Mesothelial cell of epicardium (in vitro differentiated cells): ENCODE results near the gene PGAM1. TPM values are rescaled to one million over a fixed set of nuclear protein-coding genes. Genes with fewer than 3 reads are reported as not detected.

ENCODE experiments used
- DNase-seq, 2 experiments: peaks; one replicate each; pipeline ENCODE4 v3.0.0; 2021; ENCODE audit warnings: low spot score in 2 of 2; ENCODE audit not compliant: unreplicated experiment in 2 of 2
- H3K27ac Mint-ChIP-seq: 2 replicates; pipeline ENCODE4 v1.8.0; 2021; ENCODE audit warnings: mixed read lengths
- H3K27me3 Mint-ChIP-seq: 2 replicates; pipeline ENCODE4 v1.8.0; 2021; ENCODE audit warnings: low read depth, mixed read lengths
- H3K36me3 Mint-ChIP-seq: 2 replicates; pipeline ENCODE4 v1.8.0; 2021; ENCODE audit warnings: mixed read lengths
- H3K4me1 Mint-ChIP-seq: 2 replicates; pipeline ENCODE4 v1.8.0; 2021; ENCODE audit warnings: mixed read lengths
- H3K4me3 Mint-ChIP-seq: 2 replicates; pipeline ENCODE4 v1.8.0; 2021; ENCODE audit warnings: mild to moderate bottlenecking, moderate library complexity, mixed read lengths
- H3K9me3 Mint-ChIP-seq: 2 replicates; pipeline ENCODE4 v1.8.0; 2021; ENCODE audit warnings: mixed read lengths
- total RNA-seq: library from RNA; stranded (reverse); gene quantifications from 3 replicates; pipeline ENCODE4 v1.2.1, GENCODE V29; 2021
- TF ChIP-seq, protein P1 (sequence below): fragments of 200-600 bp; sonication (generic); IDR thresholded peaks from one replicate; pipeline ENCODE4 v1.5.0; 2021; ENCODE audit warnings: antibody characterized with exemption; ENCODE audit not compliant: unreplicated experiment

Gene PGAM1
- total RNA-seq, 1 donor from 2014 or later = 188 TPM

DNA sequence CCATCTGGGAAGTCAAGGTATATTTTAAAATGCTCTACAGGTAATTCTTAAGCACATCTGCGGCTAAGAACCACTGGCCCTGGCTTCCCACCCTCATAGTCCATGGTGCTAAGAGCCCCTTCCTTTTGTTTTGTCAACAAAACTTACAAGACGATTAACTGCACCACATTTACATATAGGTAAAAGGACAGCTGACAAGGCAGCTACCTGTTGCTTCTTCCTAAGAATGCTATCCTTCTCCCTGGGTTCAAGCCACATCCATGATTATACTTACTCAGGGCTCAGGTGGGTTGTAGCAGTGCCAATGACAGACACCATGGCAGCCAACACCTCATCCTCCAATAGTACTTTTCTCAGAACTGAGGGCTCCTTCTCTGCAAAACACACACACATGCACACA lies 36.3 kb downstream of the PGAM1 start:
- no peak for DNase-seq
- H3K4me3 Mint-ChIP-seq = no peak overlapping the region
- no peaks in the 10 kb centered on the region for H3K27me3 Mint-ChIP-seq
- H3K36me3 Mint-ChIP-seq = peaks cover 36% of the 10 kb centered on the region
- no peak overlapping the region for H3K27ac Mint-ChIP-seq
- no peaks in the 10 kb centered on the region for H3K4me1 Mint-ChIP-seq
- no peaks in the 10 kb centered on the region for H3K9me3 Mint-ChIP-seq
- TF ChIP-seq, protein P1, sequence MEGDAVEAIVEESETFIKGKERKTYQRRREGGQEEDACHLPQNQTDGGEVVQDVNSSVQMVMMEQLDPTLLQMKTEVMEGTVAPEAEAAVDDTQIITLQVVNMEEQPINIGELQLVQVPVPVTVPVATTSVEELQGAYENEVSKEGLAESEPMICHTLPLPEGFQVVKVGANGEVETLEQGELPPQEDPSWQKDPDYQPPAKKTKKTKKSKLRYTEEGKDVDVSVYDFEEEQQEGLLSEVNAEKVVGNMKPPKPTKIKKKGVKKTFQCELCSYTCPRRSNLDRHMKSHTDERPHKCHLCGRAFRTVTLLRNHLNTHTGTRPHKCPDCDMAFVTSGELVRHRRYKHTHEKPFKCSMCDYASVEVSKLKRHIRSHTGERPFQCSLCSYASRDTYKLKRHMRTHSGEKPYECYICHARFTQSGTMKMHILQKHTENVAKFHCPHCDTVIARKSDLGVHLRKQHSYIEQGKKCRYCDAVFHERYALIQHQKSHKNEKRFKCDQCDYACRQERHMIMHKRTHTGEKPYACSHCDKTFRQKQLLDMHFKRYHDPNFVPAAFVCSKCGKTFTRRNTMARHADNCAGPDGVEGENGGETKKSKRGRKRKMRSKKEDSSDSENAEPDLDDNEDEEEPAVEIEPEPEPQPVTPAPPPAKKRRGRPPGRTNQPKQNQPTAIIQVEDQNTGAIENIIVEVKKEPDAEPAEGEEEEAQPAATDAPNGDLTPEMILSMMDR = no peak

DNA sequence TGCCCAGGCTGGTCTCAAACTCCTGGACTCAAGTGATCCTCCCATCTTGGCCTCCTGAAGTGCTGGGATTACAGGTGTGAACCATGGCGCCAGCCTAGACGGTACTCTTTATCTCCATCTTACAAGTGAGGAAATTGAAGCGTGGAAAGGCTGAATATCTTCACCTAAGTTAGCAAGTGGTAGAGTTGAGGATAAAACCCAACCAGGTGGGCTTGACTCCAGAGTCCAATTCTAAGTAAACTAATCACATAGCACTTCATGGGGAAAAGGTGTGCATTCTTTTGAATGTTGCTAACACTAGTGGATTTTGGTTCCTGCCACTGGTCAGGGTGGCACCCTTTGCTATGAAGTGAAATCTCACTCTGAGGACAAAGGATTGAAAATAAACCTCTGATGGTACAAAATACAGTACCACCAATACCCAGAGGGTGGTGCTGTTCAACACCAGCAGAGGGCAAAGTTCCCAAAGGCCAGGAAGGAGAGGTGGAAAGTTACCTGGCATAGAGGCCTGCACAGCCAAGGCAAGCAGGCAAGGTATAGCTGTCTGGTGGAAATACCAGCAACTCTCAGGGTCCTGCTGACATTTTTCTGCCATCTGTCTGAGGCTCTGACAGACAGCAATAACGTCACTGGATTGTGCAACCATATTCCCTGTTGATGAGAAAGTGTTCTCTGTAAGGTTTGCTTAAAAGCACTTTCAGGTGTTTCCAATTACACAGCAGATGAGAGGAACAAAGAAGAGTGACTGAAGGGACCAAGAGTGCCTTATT lies 37.6 kb downstream of the PGAM1 start:
- H3K4me1 Mint-ChIP-seq = no peaks in the 10 kb centered on the region
- H3K9me3 Mint-ChIP-seq = no peaks in the 10 kb centered on the region
- H3K27ac Mint-ChIP-seq = peak overlapping the region; percentile 74
- H3K4me3 Mint-ChIP-seq = no peak overlapping the region
- peak in 1 of 2 experiments; percentile 42 for DNase-seq
- H3K36me3 Mint-ChIP-seq = peaks cover 30% of the 10 kb centered on the region
- TF ChIP-seq, protein P1 = peak; percentile 91
- no peaks in the 10 kb centered on the region for H3K27me3 Mint-ChIP-seq

DNA sequence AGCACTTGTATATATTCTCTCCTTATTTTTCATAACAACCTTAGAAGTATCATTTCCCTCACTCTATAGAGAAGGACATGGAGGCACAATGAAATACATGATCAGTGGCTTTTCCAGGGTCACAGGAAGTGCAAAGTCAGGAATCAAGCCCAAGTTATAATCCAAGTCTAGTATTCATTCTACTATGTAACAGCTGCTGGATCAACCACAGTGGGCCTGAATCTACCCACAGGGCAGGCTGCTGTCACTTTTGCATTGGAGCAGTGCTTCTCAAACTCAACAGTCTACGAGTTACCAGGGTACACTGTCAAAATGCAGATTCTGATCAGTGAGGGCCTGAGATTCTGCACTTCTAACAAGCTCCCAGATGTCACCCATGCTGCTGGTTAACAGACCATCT lies 38.2 kb downstream of the PGAM1 start:
- no peak for DNase-seq
- H3K4me1 Mint-ChIP-seq = no peaks in the 10 kb centered on the region
- no peaks in the 10 kb centered on the region for H3K9me3 Mint-ChIP-seq
- peaks cover 31% of the 10 kb centered on the region for H3K36me3 Mint-ChIP-seq
- H3K4me3 Mint-ChIP-seq = no peak overlapping the region
- TF ChIP-seq, protein P1 = no peak
- H3K27ac Mint-ChIP-seq = peak overlapping the region; percentile 74
- H3K27me3 Mint-ChIP-seq = no peaks in the 10 kb centered on the region

DNA sequence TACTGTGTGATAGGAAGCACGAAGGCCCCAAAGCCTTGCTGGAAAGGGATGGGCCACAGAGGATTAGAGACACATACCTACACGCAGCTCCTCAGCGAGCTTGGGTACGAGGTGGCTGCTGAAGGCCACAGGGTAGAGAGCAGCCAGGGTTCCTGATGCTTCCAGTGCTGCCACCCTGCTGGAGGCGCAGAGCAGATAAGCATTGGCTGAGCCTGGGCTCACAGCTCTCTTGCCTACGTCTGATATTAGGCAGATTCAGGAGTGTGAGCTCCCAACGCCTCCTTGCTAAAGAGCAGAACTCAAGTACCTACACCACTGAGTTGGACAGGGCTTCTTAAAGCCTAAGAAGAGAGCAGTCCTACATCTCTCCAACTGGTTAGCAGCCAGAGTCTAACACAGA lies 40.0 kb downstream of the PGAM1 start:
- Mint-ChIP-seq H3K4me3 (no peak overlapping the region), H3K27me3 (no peaks in the 10 kb centered on the region), H3K27ac (peak overlapping the region; percentile 6), H3K9me3 (no peaks in the 10 kb centered on the region), H3K36me3 (peaks cover 32% of the 10 kb centered on the region), H3K4me1 (no peaks in the 10 kb centered on the region)
- TF ChIP-seq, protein P1 = no peak
- DNase-seq = no peak

DNA sequence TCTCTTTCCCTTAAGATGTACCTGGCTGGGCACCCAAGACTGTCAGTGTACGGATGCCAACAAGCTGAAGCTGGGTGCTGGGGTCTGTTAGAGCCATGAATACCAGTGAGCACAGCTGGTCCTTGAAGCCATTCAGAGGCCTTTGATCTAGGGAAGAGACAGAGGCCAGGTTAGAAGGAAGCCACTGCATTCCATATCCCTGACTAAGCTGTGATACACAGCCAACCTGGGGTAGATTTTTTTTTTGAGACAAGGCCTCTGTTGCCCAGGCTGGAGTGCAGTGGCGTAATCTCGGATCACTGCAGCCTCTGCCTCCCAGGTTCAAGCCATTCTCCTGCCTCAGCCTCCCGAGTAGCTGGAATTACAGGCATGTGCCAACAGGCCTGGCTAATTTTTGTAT lies 40.8 kb downstream of the PGAM1 start:
- H3K27ac Mint-ChIP-seq = no peak overlapping the region
- no peak for DNase-seq
- H3K4me1 Mint-ChIP-seq = no peaks in the 10 kb centered on the region

More for the DNA sequence above, 40.8 kb downstream of the PGAM1 start:
- H3K9me3 Mint-ChIP-seq = no peaks in the 10 kb centered on the region
- no peaks in the 10 kb centered on the region for H3K27me3 Mint-ChIP-seq
- H3K4me3 Mint-ChIP-seq = no peak overlapping the region
- peaks cover 33% of the 10 kb centered on the region for H3K36me3 Mint-ChIP-seq
- TF ChIP-seq, protein P1 = no peak
